Measurements from ENCODE around the gene MATK. TPM values are rescaled to one million over a fixed set of nuclear protein-coding genes. Genes with fewer than 3 reads are reported as not detected.

The MATK gene
- polyA plus RNA-seq, 1 experiment, result not detected

- Histone ChIP-seq H3K27ac (ENCODE audit: low read depth, low read length) (no peak overlapping the region), H3K4me3 (ENCODE audit: low read depth, low read length) (no peak overlapping the region), H3K9me3 (ENCODE audit: control insufficient read depth, insufficient read depth, low read length) (peaks cover 39% of the 10 kb centered on the region), H3K27me3 (ENCODE audit: control insufficient read depth, insufficient read depth, low read length) (peaks cover 18% of the 10 kb centered on the region)
- ChIA-PET POLR2A (no interaction called here), CTCF (no interaction called here)
- DNase-seq (ENCODE audit: low read depth, low spot score), result no peak
- no peak for TF ChIP-seq CTCF (IDR thresholded peaks at IDR 0.05; ENCODE audit: low read depth, low read length)
Measured at GRCh38 chr19:3782903-3783302, 3.3 kb downstream of the MATK start.

GRCh38 chr19:3782330-3782729 is 3.9 kb downstream of the MATK start:
- no peak overlapping the region for H3K4me3 ChIP-seq (ENCODE audit: low read depth, low read length)
- CTCF ChIA-PET, result no interaction called here
- POLR2A ChIA-PET, result no interaction called here
- H3K9me3 ChIP-seq (ENCODE audit: control insufficient read depth, insufficient read depth, low read length), result peaks cover 41% of the 10 kb centered on the region
- no peak overlapping the region for H3K27ac ChIP-seq (ENCODE audit: low read depth, low read length)
- no peak for DNase-seq (ENCODE audit: low read depth, low spot score)
- peaks cover 17% of the 10 kb centered on the region for H3K27me3 ChIP-seq (ENCODE audit: control insufficient read depth, insufficient read depth, low read length)
- TF ChIP-seq CTCF (IDR thresholded peaks at IDR 0.05; ENCODE audit: low read depth, low read length), result no peak

- ChIA-PET CTCF (no interaction called here), POLR2A (no interaction called here)
- Histone ChIP-seq H3K9me3 (ENCODE audit: control insufficient read depth, insufficient read depth, low read length) (peaks cover 43% of the 10 kb centered on the region), H3K4me3 (ENCODE audit: low read depth, low read length) (no peak overlapping the region), H3K27me3 (ENCODE audit: control insufficient read depth, insufficient read depth, low read length) (peaks cover 13% of the 10 kb centered on the region), H3K27ac (ENCODE audit: low read depth, low read length) (no peak overlapping the region)
- no peak for DNase-seq (ENCODE audit: low read depth, low spot score)
- no peak for TF ChIP-seq CTCF (IDR thresholded peaks at IDR 0.05; ENCODE audit: low read depth, low read length)
Measured at GRCh38 chr19:3781603-3782002, 4.6 kb downstream of the MATK start.

GRCh38 chr19:3780786-3781304 is 5.3 kb downstream of the MATK start:
- DNase-seq (ENCODE audit: low read depth, low spot score), result no peak
- Histone ChIP-seq H3K9me3 (ENCODE audit: control insufficient read depth, insufficient read depth, low read length) (peaks cover 43% of the 10 kb centered on the region), H3K27ac (ENCODE audit: low read depth, low read length) (no peak overlapping the region), H3K27me3 (ENCODE audit: control insufficient read depth, insufficient read depth, low read length) (peaks cover 13% of the 10 kb centered on the region), H3K4me3 (ENCODE audit: low read depth, low read length) (no peak overlapping the region)
- POLR2A ChIA-PET, result no interaction called here
- TF ChIP-seq CTCF (IDR thresholded peaks at IDR 0.05; ENCODE audit: low read depth, low read length), result no peak
- CTCF ChIA-PET, result no interaction called here

- Histone ChIP-seq H3K27ac (ENCODE audit: low read depth, low read length) (no peak overlapping the region), H3K9me3 (ENCODE audit: control insufficient read depth, insufficient read depth, low read length) (peaks cover 43% of the 10 kb centered on the region), H3K4me3 (ENCODE audit: low read depth, low read length) (no peak overlapping the region), H3K27me3 (ENCODE audit: control insufficient read depth, insufficient read depth, low read length) (peaks cover 3% of the 10 kb centered on the region)
- ChIA-PET POLR2A (interaction anchor here (0.6 kb wide), 1 partner anchor 143 kb away, joined by 3 read pairs; no protein-coding TSS in a partner anchor), CTCF (no interaction called here)
- DNase-seq (ENCODE audit: low read depth, low spot score), result no peak
- TF ChIP-seq CTCF (IDR thresholded peaks at IDR 0.05; ENCODE audit: low read depth, low read length), result no peak
Measured at GRCh38 chr19:3778899-3779723, 7.1 kb downstream of the MATK start.

Measured in AG04450 (cell line).